Measurements from ENCODE around the gene FUT3.

Gene FUT3

GRCh38 chr19:5832061-5832460 is 19.2 kb downstream of the FUT3 start:
- TF ChIP-seq, protein P1, sequence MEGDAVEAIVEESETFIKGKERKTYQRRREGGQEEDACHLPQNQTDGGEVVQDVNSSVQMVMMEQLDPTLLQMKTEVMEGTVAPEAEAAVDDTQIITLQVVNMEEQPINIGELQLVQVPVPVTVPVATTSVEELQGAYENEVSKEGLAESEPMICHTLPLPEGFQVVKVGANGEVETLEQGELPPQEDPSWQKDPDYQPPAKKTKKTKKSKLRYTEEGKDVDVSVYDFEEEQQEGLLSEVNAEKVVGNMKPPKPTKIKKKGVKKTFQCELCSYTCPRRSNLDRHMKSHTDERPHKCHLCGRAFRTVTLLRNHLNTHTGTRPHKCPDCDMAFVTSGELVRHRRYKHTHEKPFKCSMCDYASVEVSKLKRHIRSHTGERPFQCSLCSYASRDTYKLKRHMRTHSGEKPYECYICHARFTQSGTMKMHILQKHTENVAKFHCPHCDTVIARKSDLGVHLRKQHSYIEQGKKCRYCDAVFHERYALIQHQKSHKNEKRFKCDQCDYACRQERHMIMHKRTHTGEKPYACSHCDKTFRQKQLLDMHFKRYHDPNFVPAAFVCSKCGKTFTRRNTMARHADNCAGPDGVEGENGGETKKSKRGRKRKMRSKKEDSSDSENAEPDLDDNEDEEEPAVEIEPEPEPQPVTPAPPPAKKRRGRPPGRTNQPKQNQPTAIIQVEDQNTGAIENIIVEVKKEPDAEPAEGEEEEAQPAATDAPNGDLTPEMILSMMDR (IDR thresholded peaks at IDR 0.05; ENCODE audit: low read depth, low read length) = no peak

GRCh38 chr19:5831159-5831558 is 20.1 kb downstream of the FUT3 start:
- DNase-seq (ENCODE audit: low read depth, low spot score) = no peak
- in situ Hi-C loops (cut with HindIII; ENCODE audit: low sequenced_read_pairs) = no loop called here
- H3K4me3 ChIP-seq (ENCODE audit: low read depth, low read length) = no peak overlapping the region
- TF ChIP-seq, protein P1 (IDR thresholded peaks at IDR 0.05; ENCODE audit: low read depth, low read length) = no peak

More at GRCh38 chr19:5832061-5832460, 19.2 kb downstream of the FUT3 start:
- DNase-seq (ENCODE audit: low read depth, low spot score) = no peak
- H3K4me3 ChIP-seq (ENCODE audit: low read depth, low read length) = no peak overlapping the region
- in situ Hi-C loops (cut with HindIII; ENCODE audit: low sequenced_read_pairs) = no loop called here

DNA sequence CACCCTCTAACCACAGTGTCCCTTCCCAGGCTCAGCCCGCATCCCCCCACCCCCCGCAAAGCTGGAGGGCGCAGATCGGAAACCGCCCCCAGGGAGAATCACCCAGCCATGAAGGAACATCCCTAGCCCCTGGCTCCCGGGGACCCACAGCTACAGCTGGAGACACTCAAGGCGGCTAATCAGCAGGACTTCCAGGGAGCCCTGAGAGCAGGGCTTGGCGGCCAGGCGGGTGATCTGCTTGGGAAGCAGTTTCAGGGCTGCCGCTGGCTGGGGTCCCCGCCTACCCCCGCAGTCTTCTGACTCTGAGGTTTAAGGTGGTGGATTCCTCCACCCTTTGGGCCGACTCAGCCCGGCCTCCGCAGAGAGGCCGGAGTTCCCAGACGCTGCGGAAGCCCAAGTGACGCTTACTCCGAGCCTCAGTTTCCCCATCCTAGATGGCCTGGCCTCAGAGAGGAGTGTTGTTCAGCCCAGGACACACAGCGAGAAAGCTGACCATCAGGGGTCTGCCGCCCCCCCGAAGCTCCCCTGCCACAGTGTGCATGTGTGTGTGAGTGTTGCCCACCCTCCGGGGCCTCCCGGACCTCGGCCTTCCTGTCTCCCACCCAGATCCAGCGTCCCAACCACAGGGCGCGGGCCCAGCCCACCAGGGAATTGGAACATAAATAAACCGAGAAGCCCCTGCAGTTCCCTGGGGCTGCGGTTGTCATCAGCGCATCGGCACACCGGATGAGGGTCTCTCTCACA is 21.5 kb downstream of the FUT3 start:
- no peak for DNase-seq (ENCODE audit: low read depth, low spot score)
- H3K4me3 ChIP-seq (ENCODE audit: low read depth, low read length) = no peak overlapping the region
- in situ Hi-C loops (cut with HindIII; ENCODE audit: low sequenced_read_pairs) = no loop called here
- TF ChIP-seq, protein P1 (IDR thresholded peaks at IDR 0.05; ENCODE audit: low read depth, low read length) = no peak

DNA sequence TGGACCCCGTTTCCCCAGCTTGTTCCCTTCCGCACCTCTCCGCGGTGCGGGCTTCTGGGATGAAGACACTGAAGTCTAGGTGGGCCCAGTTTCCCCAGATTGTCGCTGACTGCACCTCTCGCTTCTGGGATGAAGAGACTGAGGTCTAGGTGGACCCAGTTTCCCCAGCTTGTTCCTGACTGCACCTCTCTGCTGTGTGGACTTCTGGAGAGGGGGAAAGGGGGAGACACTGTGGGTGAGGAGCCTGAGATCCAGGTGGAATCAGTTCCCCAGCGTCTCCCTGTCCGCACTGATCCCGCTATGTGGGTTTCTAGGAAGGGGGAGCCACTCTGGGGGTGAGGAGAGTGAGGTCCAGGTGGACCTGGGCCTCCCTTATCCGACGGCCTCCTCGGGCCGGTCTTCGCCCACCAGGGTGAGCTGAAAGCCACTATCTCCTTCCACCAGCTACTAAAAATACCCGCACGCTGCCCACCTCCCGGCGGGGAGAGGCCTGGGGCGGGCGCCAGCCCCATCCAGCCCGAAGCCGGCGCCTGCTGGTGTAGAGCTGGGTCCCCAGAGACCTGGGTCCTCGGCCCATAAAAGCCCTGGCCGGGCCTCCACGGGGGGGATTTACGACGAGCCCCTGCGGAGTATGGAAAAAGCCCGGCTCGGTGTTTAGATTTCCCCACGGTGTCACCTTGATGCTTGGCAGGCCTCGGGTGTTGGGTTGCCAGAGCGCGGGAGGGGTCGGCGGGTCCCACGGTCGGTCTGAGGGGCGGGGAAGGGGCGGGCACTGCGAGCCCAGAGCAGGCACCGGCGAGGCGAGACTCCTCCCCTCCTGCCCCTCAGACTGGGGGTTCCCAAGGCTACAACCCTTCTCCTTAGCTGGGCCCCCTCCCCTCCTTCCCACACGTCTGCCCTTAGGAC is 22.3 kb downstream of the FUT3 start:
- no peak for DNase-seq (ENCODE audit: low read depth, low spot score)
- in situ Hi-C loops (cut with HindIII; ENCODE audit: low sequenced_read_pairs) = no loop called here
- TF ChIP-seq, protein P1 (IDR thresholded peaks at IDR 0.05; ENCODE audit: low read depth, low read length) = no peak
- H3K4me3 ChIP-seq (ENCODE audit: low read depth, low read length) = peak overlapping the region; percentile 70

GRCh38 chr19:5827891-5828660 is 23.2 kb downstream of the FUT3 start:
- TF ChIP-seq, protein P1 (IDR thresholded peaks at IDR 0.05; ENCODE audit: low read depth, low read length) = no peak
- peak overlapping the region; percentile 70 for H3K4me3 ChIP-seq (ENCODE audit: low read depth, low read length)
- peak; percentile 93 for DNase-seq (ENCODE audit: low read depth, low spot score)
- in situ Hi-C loops (cut with HindIII; ENCODE audit: low sequenced_read_pairs) = no loop called here

GRCh38 chr19:5827342-5827890 is 23.8 kb downstream of the FUT3 start:
- peak overlapping the region; percentile 42 for H3K4me3 ChIP-seq (ENCODE audit: low read depth, low read length)
- in situ Hi-C loops (cut with HindIII; ENCODE audit: low sequenced_read_pairs) = no loop called here
- TF ChIP-seq, protein P1 (IDR thresholded peaks at IDR 0.05; ENCODE audit: low read depth, low read length) = no peak
- no peak for DNase-seq (ENCODE audit: low read depth, low spot score)

Data from astrocyte of the spinal cord (primary cell).